Effector memory CD8-positive, alpha-beta T cell (primary cell): ENCODE data around the gene E2F8.

Source experiments
- ATAC-seq: fragments of 150-1000 bp; cut with Tn5 transposase; replicated peaks from 2 replicates; pipeline ENCODE4 v1.10.0; 2021; ENCODE audit warnings: mild to moderate bottlenecking, moderate library complexity
- DNase-seq, 3 experiments: peaks; one replicate each; pipeline ENCODE4 v3.0.0; 2021
- H3K27ac Mint-ChIP-seq, 2 donors: one replicate each; pipeline ENCODE4 v1.8.0; 2022; ENCODE audit warnings: mild to moderate bottlenecking in 2 of 2, mixed read lengths in 2 of 2, moderate library complexity in 2 of 2
- H3K27me3 Mint-ChIP-seq, 2 donors: one replicate each; pipeline ENCODE4 v1.8.0; 2022; ENCODE audit warnings: mixed read lengths in 2 of 2
- H3K36me3 Mint-ChIP-seq: one replicate; pipeline ENCODE4 v1.8.0; 2022; ENCODE audit warnings: mild to moderate bottlenecking, moderate library complexity, mixed read lengths; ENCODE audit not compliant: insufficient read depth
- H3K4me1 Mint-ChIP-seq, 2 donors: one replicate each; pipeline ENCODE4 v1.8.0; 2022; ENCODE audit warnings: low read depth in 2 of 2, mixed read lengths in 2 of 2
- H3K4me3 Mint-ChIP-seq, 2 donors: one replicate each; pipeline ENCODE4 v1.8.0; 2022; ENCODE audit warnings: mild to moderate bottlenecking in 2 of 2, mixed read lengths in 2 of 2, moderate library complexity in 2 of 2
- H3K9me3 Mint-ChIP-seq, 2 donors: one replicate each; pipeline ENCODE4 v1.8.0; 2022; ENCODE audit warnings: mixed read lengths in 2 of 2

The E2F8 gene

DNA sequence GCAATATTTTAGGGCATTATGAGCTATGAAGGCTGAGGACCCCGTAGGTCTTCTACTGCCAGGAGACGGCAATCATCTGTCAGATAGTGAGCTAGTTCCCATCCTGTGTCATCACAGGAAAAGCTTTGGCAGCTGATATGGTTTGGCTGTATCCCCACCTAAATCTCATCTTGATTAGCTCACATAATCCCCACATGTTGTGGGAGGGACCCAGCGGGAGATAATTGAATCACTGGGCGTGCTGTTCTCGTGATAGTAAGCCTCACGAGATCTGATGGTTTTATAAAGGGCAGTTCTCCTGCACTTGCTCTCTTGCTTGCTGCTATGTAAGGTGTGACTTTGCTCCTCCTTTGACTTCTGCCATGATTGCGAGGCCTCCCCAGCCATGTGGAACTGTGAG, 57.1 kb downstream of the E2F8 start:
- Mint-ChIP-seq H3K4me1 (no peaks in the 10 kb centered on the region), H3K9me3 (no peaks in the 10 kb centered on the region), H3K27me3 (no peaks in the 10 kb centered on the region), H3K27ac (no peak overlapping the region), H3K36me3 (no peaks in the 10 kb centered on the region), H3K4me3 (no peak overlapping the region)
- DNase-seq (no peak), ATAC-seq (no peak)

DNA sequence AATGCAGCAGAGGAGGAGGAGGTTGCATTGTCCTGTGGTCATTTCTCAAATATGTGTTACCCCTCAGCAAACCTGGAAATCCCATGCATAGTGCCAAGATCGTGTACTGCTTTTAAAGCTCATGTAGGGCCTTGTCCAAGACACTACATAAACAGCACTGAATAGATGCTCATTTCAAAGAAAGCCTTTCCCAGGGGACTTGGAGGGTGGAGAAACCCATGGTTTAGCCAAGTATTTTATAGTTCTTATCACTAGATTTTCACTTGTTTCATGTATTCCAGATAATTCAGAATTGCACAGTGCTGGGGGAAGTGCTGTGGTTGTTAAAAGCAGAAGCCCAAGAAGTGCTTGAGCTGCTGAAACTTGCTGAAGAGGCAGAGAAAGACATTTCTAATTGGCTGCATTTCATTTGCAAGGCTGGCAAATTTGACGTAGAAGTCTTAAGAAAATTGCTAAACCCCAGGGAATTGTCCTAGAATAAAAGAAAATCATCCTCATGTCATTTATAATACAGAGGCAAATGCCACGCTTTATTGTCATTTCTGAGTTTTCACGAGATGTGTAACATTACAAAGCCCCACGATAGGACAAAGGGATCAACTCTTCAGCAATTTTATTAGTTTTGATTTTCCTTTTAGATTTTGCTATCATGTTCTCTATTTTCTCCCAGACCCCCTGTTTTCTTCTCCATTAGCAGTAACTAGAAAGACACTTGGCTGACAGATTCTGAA, 59.0 kb downstream of the E2F8 start:
- Mint-ChIP-seq H3K4me3 (no peak overlapping the region), H3K4me1 (no peaks in the 10 kb centered on the region), H3K9me3 (no peaks in the 10 kb centered on the region), H3K36me3 (no peaks in the 10 kb centered on the region), H3K27ac (no peak overlapping the region), H3K27me3 (no peaks in the 10 kb centered on the region)
- ATAC-seq (no peak), DNase-seq (no peak)

DNA sequence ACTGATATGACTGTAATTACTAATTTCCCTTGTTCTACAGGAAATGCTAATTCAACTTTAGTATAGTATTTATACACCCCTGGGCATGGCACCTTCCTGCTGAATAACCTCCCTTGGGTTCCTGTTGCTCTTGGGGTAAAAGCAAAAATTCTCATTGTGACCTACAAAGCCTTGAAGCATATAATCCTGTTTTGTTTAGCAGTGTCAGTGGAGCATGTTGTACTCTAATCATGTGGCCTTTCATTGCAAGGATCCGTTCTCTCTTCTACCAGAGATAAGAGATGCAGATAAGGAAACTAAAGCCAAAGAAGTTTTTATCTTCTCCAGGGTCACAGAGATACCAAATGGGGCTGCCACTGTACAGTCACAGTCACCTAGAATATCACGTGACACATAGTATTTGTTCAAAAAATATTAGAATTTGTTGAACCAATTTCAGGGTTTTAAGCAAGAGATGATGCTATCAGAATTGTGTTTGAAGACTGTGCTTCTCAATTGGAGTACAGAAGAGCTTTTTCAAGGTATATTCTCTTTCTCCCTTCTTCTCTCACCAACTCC, 64.0 kb downstream of the E2F8 start:
- Mint-ChIP-seq H3K4me1 (no peaks in the 10 kb centered on the region), H3K4me3 (no peak overlapping the region), H3K36me3 (peaks cover 23% of the 10 kb centered on the region), H3K27me3 (no peaks in the 10 kb centered on the region), H3K9me3 (no peaks in the 10 kb centered on the region), H3K27ac (no peak overlapping the region)
- DNase-seq (no peak), ATAC-seq (no peak)
